Sigmoid colon (tissue), 4 donors: ENCODE data around the gene UBE3B.

Source experiments
- CTCF ChIP-seq, 4 experiments: fragments of 450-650 bp in 3 of 4; fragments of 200-600 bp in 1 of 4; IDR thresholded peaks; one replicate each; pipeline ENCODE4 v1.5.1; 2016 to 2019; ENCODE audit warnings: antibody characterized with exemption in 4 of 4, mild to moderate bottlenecking in 3 of 4, moderate library complexity in 2 of 4
- EP300 ChIP-seq, 4 donors: sonication (generic); formaldehyde crosslinking; IDR thresholded peaks; one replicate each; pipeline ENCODE4 v1.6.1; 2017; ENCODE audit warnings: antibody characterized with exemption in 4 of 4
- POLR2A ChIP-seq, 2 donors: fragments of 450-650 bp; IDR thresholded peaks; one replicate each; pipeline ENCODE4 v1.6.1; 2016; ENCODE audit warnings: antibody characterized with exemption in 2 of 2, mild to moderate bottlenecking in 2 of 2, moderate library complexity in 2 of 2
- POLR2AphosphoS5 ChIP-seq, 4 donors: sonication (generic); formaldehyde crosslinking; IDR thresholded peaks; one replicate each; pipeline ENCODE4 v1.6.1; 2017; ENCODE audit warnings: antibody characterized with exemption in 4 of 4

- TF ChIP-seq CTCF (IDR thresholded peaks at IDR 0.05) = no peak
- no peak for TF ChIP-seq POLR2AphosphoS5 (IDR thresholded peaks at IDR 0.05)
- TF ChIP-seq POLR2A (IDR thresholded peaks at IDR 0.05) = no peak
- TF ChIP-seq EP300 (IDR thresholded peaks at IDR 0.05) = no peak
Measured at GRCh38 chr12:109547286-109547685, 69.9 kb downstream of the UBE3B start.
